GM19455 (cell line): ENCODE measurements around the gene MYO7B.

Experiments used
- ATAC-seq: cut with Tn5 transposase; IDR thresholded peaks from one replicate; pipeline ENCODE4 v1.9.1; 2021; ENCODE audit not compliant: unreplicated experiment

The MYO7B gene

GRCh38 chr2:127635380-127636237 is 100.1 kb downstream of the MYO7B start:
- no peak for ATAC-seq

GRCh38 chr2:127636248-127637235 is 101.1 kb downstream of the MYO7B start:
- ATAC-seq: no peak

GRCh38 chr2:127637236-127637630 is 101.8 kb downstream of the MYO7B start:
- ATAC-seq: no peak

- ATAC-seq: no peak
Measured at GRCh38 chr2:127637725-127638252, 102.3 kb downstream of the MYO7B start.

- ATAC-seq: no peak
Measured at GRCh38 chr2:127638361-127639110, 103.1 kb downstream of the MYO7B start.

GRCh38 chr2:127639111-127639474 is 103.6 kb downstream of the MYO7B start:
- ATAC-seq: no peak

- no peak for ATAC-seq
Measured at GRCh38 chr2:127640082-127641072, 104.9 kb downstream of the MYO7B start.

GRCh38 chr2:127641133-127641532 is 105.7 kb downstream of the MYO7B start:
- no peak for ATAC-seq

GRCh38 chr2:127641846-127642507 is 106.5 kb downstream of the MYO7B start:
- no peak for ATAC-seq

- ATAC-seq: no peak
Measured at GRCh38 chr2:127642706-127643438, 107.4 kb downstream of the MYO7B start.

GRCh38 chr2:127643439-127644065 is 108.1 kb downstream of the MYO7B start:
- no peak for ATAC-seq

- no peak for ATAC-seq
Measured at GRCh38 chr2:127644066-127645025, 108.9 kb downstream of the MYO7B start.

- no peak for ATAC-seq
Measured at GRCh38 chr2:127645026-127645394, 109.5 kb downstream of the MYO7B start.

GRCh38 chr2:127645395-127646291 is 110.2 kb downstream of the MYO7B start, which contains the start of gene GPR17:
Gene GPR17, plus strand, starts transcription at chr2:127646153. Its CDS starts 4,583 bp downstream, at chr2:127650736.
- ATAC-seq: no peak

- ATAC-seq: no peak
Measured at GRCh38 chr2:127646487-127647241, 111.2 kb downstream of the MYO7B start.
